Measurements from ENCODE around the gene GPRC5A.

Gene GPRC5A

GRCh38 chr12:12922191-12922616 is 30.8 kb downstream of the GPRC5A start:
- Histone ChIP-seq H3K4me3 (ENCODE audit: low read length) (no peak overlapping the region), H3K9ac (ENCODE audit: low read length) (no peak overlapping the region), H3K9me2 (replicated peaks; ENCODE audit: insufficient read depth, low read length) (no peaks in the 10 kb centered on the region), H3K79me2 (ENCODE audit: low read length) (no peaks in the 10 kb centered on the region), H3F3A (ENCODE audit: insufficient read depth, low read length) (no peaks in the 10 kb centered on the region), H3K9me3 (replicated peaks; ENCODE audit: insufficient read depth, low read length) (no peaks in the 10 kb centered on the region), H3K4me2 (ENCODE audit: low read depth, low read length) (no peak overlapping the region), H2AFZ (ENCODE audit: low read length) (no peak overlapping the region), H3K4me1 (ENCODE audit: low read length) (no peaks in the 10 kb centered on the region), H3K27me3 (replicated peaks; ENCODE audit: insufficient read depth, low read length) (no peaks in the 10 kb centered on the region), H3K27ac (ENCODE audit: low read length) (no peak overlapping the region), H4K20me1 (ENCODE audit: insufficient read depth, low read length) (no peaks in the 10 kb centered on the region), H3K36me3 (replicated peaks; ENCODE audit: insufficient read depth, low read length) (no peaks in the 10 kb centered on the region)
- DNase-seq = no peak
- TF ChIP-seq EZH2 (optimal IDR thresholded peaks at IDR 0.05; ENCODE audit: low read depth, low read length) (no peak), EZH2phosphoT487 (IDR thresholded peaks at IDR 0.05; ENCODE audit: low read length) (no peak)

- no peak overlapping the region for H3K27ac ChIP-seq (ENCODE audit: low read length)
- H3K9me3 ChIP-seq (replicated peaks; ENCODE audit: insufficient read depth, low read length) = no peaks in the 10 kb centered on the region
- TF ChIP-seq EZH2 (optimal IDR thresholded peaks at IDR 0.05; ENCODE audit: low read depth, low read length) (no peak), CTCF (IDR thresholded peaks at IDR 0.05; ENCODE audit: low read length) (no peak), EZH2phosphoT487 (IDR thresholded peaks at IDR 0.05; ENCODE audit: low read length) (no peak)
- H3K4me2 ChIP-seq (ENCODE audit: low read depth, low read length) = no peak overlapping the region
- H2AFZ ChIP-seq (ENCODE audit: low read length) = no peak overlapping the region
- no peaks in the 10 kb centered on the region for H3K4me1 ChIP-seq (ENCODE audit: low read length)
- no peaks in the 10 kb centered on the region for H4K20me1 ChIP-seq (ENCODE audit: insufficient read depth, low read length)
- H3K36me3 ChIP-seq (replicated peaks; ENCODE audit: insufficient read depth, low read length) = no peaks in the 10 kb centered on the region
- no peak for DNase-seq
- no peak overlapping the region for H3K9ac ChIP-seq (ENCODE audit: low read length)
- no peaks in the 10 kb centered on the region for H3K27me3 ChIP-seq (replicated peaks; ENCODE audit: insufficient read depth, low read length)
- no peaks in the 10 kb centered on the region for H3F3A ChIP-seq (ENCODE audit: insufficient read depth, low read length)
- no peak overlapping the region for H3K4me3 ChIP-seq (ENCODE audit: low read length)
- H3K9me2 ChIP-seq (replicated peaks; ENCODE audit: insufficient read depth, low read length) = no peaks in the 10 kb centered on the region
- H3K79me2 ChIP-seq (ENCODE audit: low read length) = no peaks in the 10 kb centered on the region
Observed at GRCh38 chr12:12922978-12923377, 31.6 kb downstream of the GPRC5A start.

GRCh38 chr12:12924169-12924568 is 32.8 kb downstream of the GPRC5A start:
- Histone ChIP-seq H3K9ac (ENCODE audit: low read length) (no peak overlapping the region), H3K27ac (ENCODE audit: low read length) (no peak overlapping the region)
- TF ChIP-seq CTCF (IDR thresholded peaks at IDR 0.05; ENCODE audit: low read length) (no peak), EZH2 (optimal IDR thresholded peaks at IDR 0.05; ENCODE audit: low read depth, low read length) (no peak), EZH2phosphoT487 (IDR thresholded peaks at IDR 0.05; ENCODE audit: low read length) (no peak)

GRCh38 chr12:12925388-12925787 is 34.0 kb downstream of the GPRC5A start:
- TF ChIP-seq EZH2phosphoT487 (IDR thresholded peaks at IDR 0.05; ENCODE audit: low read length) (no peak), EZH2 (optimal IDR thresholded peaks at IDR 0.05; ENCODE audit: low read depth, low read length) (no peak), CTCF (IDR thresholded peaks at IDR 0.05; ENCODE audit: low read length) (no peak)

More at GRCh38 chr12:12924169-12924568, 32.8 kb downstream of the GPRC5A start:
- no peak overlapping the region for H3K4me3 ChIP-seq (ENCODE audit: low read length)
- no peaks in the 10 kb centered on the region for H4K20me1 ChIP-seq (ENCODE audit: insufficient read depth, low read length)
- no peak overlapping the region for H2AFZ ChIP-seq (ENCODE audit: low read length)
- H3K79me2 ChIP-seq (ENCODE audit: low read length) = no peaks in the 10 kb centered on the region
- no peaks in the 10 kb centered on the region for H3K36me3 ChIP-seq (replicated peaks; ENCODE audit: insufficient read depth, low read length)
- H3K4me1 ChIP-seq (ENCODE audit: low read length) = no peaks in the 10 kb centered on the region
- no peaks in the 10 kb centered on the region for H3K27me3 ChIP-seq (replicated peaks; ENCODE audit: insufficient read depth, low read length)
- no peak for DNase-seq
- no peaks in the 10 kb centered on the region for H3K9me3 ChIP-seq (replicated peaks; ENCODE audit: insufficient read depth, low read length)
- H3K4me2 ChIP-seq (ENCODE audit: low read depth, low read length) = no peak overlapping the region
- H3F3A ChIP-seq (ENCODE audit: insufficient read depth, low read length) = no peaks in the 10 kb centered on the region
- H3K9me2 ChIP-seq (replicated peaks; ENCODE audit: insufficient read depth, low read length) = no peaks in the 10 kb centered on the region

More at GRCh38 chr12:12925388-12925787, 34.0 kb downstream of the GPRC5A start:
- Histone ChIP-seq H3K27me3 (replicated peaks; ENCODE audit: insufficient read depth, low read length) (no peaks in the 10 kb centered on the region), H3F3A (ENCODE audit: insufficient read depth, low read length) (no peaks in the 10 kb centered on the region), H3K9me3 (replicated peaks; ENCODE audit: insufficient read depth, low read length) (no peaks in the 10 kb centered on the region), H3K9me2 (replicated peaks; ENCODE audit: insufficient read depth, low read length) (no peaks in the 10 kb centered on the region), H3K79me2 (ENCODE audit: low read length) (no peaks in the 10 kb centered on the region), H3K4me3 (ENCODE audit: low read length) (no peak overlapping the region), H3K36me3 (replicated peaks; ENCODE audit: insufficient read depth, low read length) (no peaks in the 10 kb centered on the region), H3K27ac (ENCODE audit: low read length) (no peak overlapping the region), H3K4me1 (ENCODE audit: low read length) (no peaks in the 10 kb centered on the region), H3K9ac (ENCODE audit: low read length) (no peak overlapping the region), H2AFZ (ENCODE audit: low read length) (no peak overlapping the region), H4K20me1 (ENCODE audit: insufficient read depth, low read length) (no peaks in the 10 kb centered on the region), H3K4me2 (ENCODE audit: low read depth, low read length) (no peak overlapping the region)
- DNase-seq = no peak

All from MM.1S (cell line).